GM12872 (cell line): ENCODE measurements around the gene CYP27C1.

Experiments used
- TF ChIP-seq, protein P1 (sequence below): IDR thresholded peaks from 3 replicates; pipeline ENCODE4 v1.5.1; 2011; ENCODE audit warnings: low read depth, mild to moderate bottlenecking, low read length, moderate library complexity; ENCODE audit not compliant: insufficient read depth

CYP27C1 gene

DNA sequence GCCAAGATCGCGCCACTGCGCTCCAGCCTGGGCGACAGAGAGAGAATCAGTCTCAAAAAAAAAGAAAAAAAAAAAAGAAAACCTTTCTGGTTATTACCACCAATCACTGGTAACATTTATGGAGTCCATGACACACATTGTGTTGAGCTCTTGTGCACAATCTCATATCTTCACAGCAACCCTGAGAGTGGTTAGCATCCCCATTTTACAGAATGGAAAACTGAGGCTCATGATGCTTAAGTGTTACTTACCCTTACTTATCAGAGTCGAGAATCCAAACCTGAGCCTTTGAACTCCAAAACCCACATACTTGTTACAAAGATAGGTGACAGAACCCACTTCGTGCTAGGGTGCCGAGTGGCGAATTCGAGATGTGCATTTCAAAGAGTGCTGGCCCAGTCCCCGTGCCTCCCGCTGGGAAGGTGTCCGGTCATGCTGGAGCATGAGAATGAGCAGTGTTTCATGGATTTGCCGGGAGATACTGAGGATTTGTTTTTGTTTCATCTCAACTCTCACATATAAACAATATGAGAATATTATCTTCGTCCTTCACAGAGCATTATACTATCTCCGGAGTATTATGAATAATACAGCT lies 50.9 kb downstream of the CYP27C1 start:
- TF ChIP-seq, protein P1, sequence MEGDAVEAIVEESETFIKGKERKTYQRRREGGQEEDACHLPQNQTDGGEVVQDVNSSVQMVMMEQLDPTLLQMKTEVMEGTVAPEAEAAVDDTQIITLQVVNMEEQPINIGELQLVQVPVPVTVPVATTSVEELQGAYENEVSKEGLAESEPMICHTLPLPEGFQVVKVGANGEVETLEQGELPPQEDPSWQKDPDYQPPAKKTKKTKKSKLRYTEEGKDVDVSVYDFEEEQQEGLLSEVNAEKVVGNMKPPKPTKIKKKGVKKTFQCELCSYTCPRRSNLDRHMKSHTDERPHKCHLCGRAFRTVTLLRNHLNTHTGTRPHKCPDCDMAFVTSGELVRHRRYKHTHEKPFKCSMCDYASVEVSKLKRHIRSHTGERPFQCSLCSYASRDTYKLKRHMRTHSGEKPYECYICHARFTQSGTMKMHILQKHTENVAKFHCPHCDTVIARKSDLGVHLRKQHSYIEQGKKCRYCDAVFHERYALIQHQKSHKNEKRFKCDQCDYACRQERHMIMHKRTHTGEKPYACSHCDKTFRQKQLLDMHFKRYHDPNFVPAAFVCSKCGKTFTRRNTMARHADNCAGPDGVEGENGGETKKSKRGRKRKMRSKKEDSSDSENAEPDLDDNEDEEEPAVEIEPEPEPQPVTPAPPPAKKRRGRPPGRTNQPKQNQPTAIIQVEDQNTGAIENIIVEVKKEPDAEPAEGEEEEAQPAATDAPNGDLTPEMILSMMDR = no peak

DNA sequence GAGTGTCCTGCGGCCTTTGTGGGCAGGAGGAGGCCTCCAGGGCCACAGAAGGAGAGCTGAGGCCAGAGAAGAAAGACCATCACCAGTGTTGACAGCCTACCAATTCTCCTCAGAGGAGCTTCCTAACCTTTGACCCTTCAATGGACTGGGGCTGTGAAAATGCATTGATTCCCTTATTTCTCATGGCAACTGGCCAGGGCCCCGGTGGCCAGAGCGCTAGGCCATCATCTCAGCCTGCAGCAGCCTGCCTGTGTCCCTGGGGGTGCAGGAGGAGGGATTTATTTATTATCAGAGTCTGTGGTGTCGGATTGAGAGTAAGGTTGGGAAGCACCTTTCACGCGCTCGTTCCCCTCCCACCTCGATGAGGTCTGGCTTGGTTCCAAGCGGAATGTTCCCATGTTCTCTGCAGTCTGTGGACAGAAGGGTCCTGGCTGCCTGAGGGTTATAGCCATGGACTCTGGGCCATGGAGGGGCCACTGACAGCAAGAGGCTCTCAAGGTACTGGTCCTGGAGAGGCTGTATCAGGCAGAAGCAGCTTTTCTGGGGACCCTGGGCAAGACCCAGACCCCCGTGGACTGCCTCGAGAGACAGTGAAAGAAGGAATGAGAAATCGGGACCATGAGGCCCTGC lies 53.8 kb downstream of the CYP27C1 start:
- TF ChIP-seq, protein P1 = no peak

DNA sequence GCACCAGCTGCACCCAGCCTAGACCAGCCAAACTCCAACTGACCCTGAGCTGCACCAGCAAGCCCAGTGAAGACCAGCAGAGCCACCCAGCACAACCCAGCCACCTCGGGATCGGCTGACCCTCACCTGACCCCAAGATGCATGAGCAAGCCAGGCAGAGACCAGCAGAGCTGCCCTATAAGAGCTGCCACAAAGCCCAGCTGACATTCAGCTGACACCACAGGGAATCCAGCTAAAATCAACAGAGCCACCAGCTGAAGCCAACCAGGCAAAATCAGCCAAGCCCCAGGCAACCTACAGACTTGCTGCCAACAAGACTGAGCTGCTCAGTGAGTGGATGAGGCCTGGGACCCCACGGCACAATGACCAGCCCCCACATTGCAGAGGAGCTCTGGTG lies 54.6 kb downstream of the CYP27C1 start:
- TF ChIP-seq, protein P1 = no peak

DNA sequence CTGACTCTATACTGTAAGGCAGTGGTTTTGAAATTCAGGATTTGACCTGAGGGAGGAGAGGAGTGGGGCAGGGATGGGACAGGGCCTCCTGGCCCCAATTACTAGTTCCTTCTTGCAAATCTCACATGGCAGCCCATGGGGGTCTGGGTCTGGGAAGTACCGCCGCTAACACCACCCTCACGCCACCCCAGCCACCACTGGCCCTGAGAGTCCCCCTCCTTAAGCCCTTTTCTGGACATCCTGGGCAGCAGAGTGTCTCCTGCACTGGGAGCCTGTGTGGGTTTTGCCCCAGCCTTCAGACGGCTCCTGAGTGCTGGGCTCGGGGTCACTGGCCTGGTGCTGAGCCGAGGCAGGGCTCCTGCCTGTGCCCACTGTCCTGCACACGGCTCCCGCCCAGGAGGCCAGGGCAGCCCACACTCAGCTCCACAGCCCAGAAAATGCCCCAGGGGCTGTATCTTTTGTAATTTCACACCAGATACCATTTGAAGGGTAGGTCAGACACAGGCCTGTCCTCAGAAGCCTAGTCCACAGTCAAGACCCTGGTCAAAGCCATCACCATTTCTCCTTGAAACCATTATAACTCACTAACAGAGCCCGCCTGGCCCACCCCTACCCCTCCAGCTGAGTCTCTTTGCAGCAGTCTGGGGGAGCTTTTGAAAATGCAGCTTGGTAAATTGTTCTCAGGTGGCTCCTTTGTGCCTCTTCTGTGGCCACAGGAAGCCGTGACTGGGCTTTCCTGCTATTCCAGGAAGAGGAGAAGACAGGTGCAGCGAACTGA lies 55.1 kb downstream of the CYP27C1 start:
- TF ChIP-seq, protein P1 = no peak

DNA sequence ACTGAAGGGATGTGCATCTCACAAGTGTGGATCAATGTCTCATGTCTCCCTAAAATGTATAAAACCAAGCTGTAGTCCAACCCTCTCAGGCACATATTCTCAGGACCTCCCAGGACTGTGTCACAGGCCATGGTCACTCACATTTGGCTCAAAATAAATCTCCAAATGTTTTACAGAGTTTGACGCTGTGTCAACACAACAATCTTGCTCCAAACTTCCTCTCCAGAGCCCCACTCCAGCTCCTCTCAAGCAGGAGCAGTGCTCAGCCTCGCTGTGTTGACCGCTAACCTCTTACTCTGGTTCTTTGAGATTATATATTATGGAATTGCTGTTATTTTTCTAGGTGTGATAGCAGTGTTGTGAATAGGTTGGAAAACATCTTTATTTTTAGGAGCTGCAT lies 56.2 kb downstream of the CYP27C1 start:
- TF ChIP-seq, protein P1 = no peak

DNA sequence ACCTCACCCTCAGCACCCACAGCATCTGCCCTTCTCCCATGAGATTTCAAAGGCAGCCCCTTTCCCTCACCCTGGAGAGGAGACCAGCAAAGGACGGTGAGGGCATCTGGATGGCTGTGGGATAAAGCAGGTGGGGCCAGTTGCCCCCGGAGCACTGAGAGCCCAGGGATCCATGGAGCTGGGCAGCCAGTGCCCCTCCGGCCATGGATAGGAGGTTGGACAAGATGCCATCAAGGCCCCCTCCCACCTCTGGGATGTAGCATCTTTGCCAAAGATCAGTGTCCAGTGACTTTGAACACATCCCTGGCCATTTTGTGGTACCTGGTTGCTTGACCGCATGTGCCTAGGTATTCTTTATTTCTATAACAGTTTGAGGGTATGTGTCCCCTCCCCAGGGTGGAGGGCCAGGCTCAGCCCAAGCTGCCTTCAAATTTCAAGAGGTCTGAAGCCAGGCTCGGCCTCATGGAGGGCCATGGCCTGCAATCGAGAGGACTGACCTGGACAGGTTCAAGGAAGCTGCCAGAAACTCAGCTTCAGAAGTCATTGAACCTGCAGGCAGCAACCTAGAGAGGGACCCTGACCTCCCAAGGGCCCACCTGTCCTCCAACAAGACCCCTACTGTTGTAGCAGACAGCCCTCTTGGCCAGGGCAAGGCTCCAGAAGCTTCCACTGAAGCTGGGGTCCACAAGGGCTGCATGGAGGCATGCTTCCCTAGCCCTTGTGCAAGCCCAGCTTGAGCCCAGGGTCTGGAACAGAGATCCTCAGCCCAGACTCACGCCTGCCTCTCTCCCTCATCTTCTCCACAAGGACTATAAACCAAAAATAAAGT lies 57.6 kb downstream of the CYP27C1 start:
- TF ChIP-seq, protein P1 = no peak
